Tibial nerve (tissue), 4 donors: ENCODE results near the gene INTS11. TPM values are rescaled to one million over a fixed set of nuclear protein-coding genes. Genes with fewer than 3 reads are reported as not detected.

Source experiments
- DNase-seq, 2 donors: peaks; one replicate each; pipeline ENCODE4 v3.0.0-alpha.2; 2019; ENCODE audit warnings: low spot score in 2 of 2
- H3K27ac ChIP-seq, 4 donors: fragments of 200-600 bp; sonication (generic) in 3 of 4; one replicate each; pipeline ENCODE4 v1.5.1; 2017 to 2019; ENCODE audit warnings: mild to moderate bottlenecking in 1 of 4
- H3K27me3 ChIP-seq, 2 donors: fragments of 200-600 bp; sonication (generic) in 1 of 2; one replicate each; pipeline versions ENCODE4 v1.5.1 to v1.6.0; 2017 to 2019
- H3K36me3 ChIP-seq, 3 donors: fragments of 200-600 bp; sonication (generic); one replicate each; pipeline ENCODE4 v1.5.1; 2018 to 2019
- H3K4me1 ChIP-seq, 4 donors: fragments of 200-600 bp; sonication (generic) in 3 of 4; one replicate each; pipeline ENCODE4 v1.5.1; 2017 to 2019
- H3K4me3 ChIP-seq, 4 donors: fragments of 200-600 bp; sonication (generic) in 3 of 4; one replicate each; pipeline ENCODE4 v1.5.1; 2017 to 2019; ENCODE audit warnings: mild to moderate bottlenecking in 1 of 4, moderate library complexity in 1 of 4
- H3K9me3 ChIP-seq, 4 donors: fragments of 200-600 bp; sonication (generic) in 3 of 4; one replicate each; pipeline ENCODE4 v1.5.1; 2017 to 2019
- CTCF ChIP-seq, 5 experiments: fragments of 200-600 bp in 3 of 5; fragments of 450-650 bp in 2 of 5; sonication (generic) in 3 of 5; IDR thresholded peaks; one replicate each; pipeline ENCODE4 v1.5.1; 2016 to 2019; ENCODE audit warnings: antibody characterized with exemption in 5 of 5, mild to moderate bottlenecking in 3 of 5, moderate library complexity in 2 of 5
- EP300 ChIP-seq, 2 donors: sonication (generic); formaldehyde crosslinking; IDR thresholded peaks; one replicate each; pipeline ENCODE4 v1.6.1; 2017; ENCODE audit warnings: antibody characterized with exemption in 2 of 2, mild to moderate bottlenecking in 1 of 2
- POLR2A ChIP-seq, 2 donors: fragments of 450-650 bp; IDR thresholded peaks; one replicate each; pipeline ENCODE4 v1.6.1; 2017; ENCODE audit warnings: antibody characterized with exemption in 2 of 2, mild to moderate bottlenecking in 2 of 2, moderate library complexity in 2 of 2
- WGBS, 2 donors: methylation state at CpG; one replicate each; pipeline ENCODE4 v1.1.5; 2018; 5-methylcytosine and 5-hydroxymethylcytosine counted together
- total RNA-seq, 4 donors: library from RNA; depleted of rRNA; stranded (reverse); fragments of >200 nt; gene quantifications; one replicate each; pipeline ENCODE4 v1.1.0, GENCODE V29; 2016

Gene INTS11
- total RNA-seq, 4 donors from 2014 or later = 118 to 241 (median 157) TPM

- TF ChIP-seq CTCF (IDR thresholded peaks at IDR 0.05) (no peak), POLR2A (IDR thresholded peaks at IDR 0.05) (no peak), EP300 (IDR thresholded peaks at IDR 0.05) (no peak)
- 53 to 55% methylated on average over 25 to 43 of the region's 50 CpGs for WGBS, 2 donors
- Histone ChIP-seq H3K27ac (no peak overlapping the region), H3K36me3 (no peaks in the 10 kb centered on the region), H3K4me1 (peaks cover 0 to 15% (median 3%) of the 10 kb centered on the region in 4 donors), H3K4me3 (no peak overlapping the region), H3K9me3 (no peaks in the 10 kb centered on the region), H3K27me3 (peaks cover 0 to 23% of the 10 kb centered on the region in 2 donors)
- no peak for DNase-seq
Measured at GRCh38 chr1:1286313-1287261, 37.9 kb downstream of the INTS11 start.

GRCh38 chr1:1285611-1286311 lies 38.7 kb downstream of the INTS11 start:
- Histone ChIP-seq H3K27me3 (peaks cover 0 to 23% of the 10 kb centered on the region in 2 donors), H3K4me1 (peaks cover 0 to 7% (median 0%) of the 10 kb centered on the region in 4 donors), H3K27ac (no peak overlapping the region), H3K9me3 (no peaks in the 10 kb centered on the region), H3K36me3 (no peaks in the 10 kb centered on the region), H3K4me3 (no peak overlapping the region)
- no peak for TF ChIP-seq EP300 (IDR thresholded peaks at IDR 0.05)
- no peak for TF ChIP-seq CTCF (IDR thresholded peaks at IDR 0.05)
- TF ChIP-seq POLR2A (IDR thresholded peaks at IDR 0.05) = no peak
- no peak for DNase-seq
- 69 to 80% methylated on average over 26 to 31 of the region's 37 CpGs for WGBS, 2 donors

GRCh38 chr1:1285102-1285571 lies 39.3 kb downstream of the INTS11 start:
- Histone ChIP-seq H3K27ac (no peak overlapping the region), H3K27me3 (peaks cover 0 to 23% of the 10 kb centered on the region in 2 donors), H3K9me3 (no peaks in the 10 kb centered on the region), H3K4me1 (peaks cover 0 to under 1% (median 0%) of the 10 kb centered on the region in 4 donors), H3K36me3 (no peaks in the 10 kb centered on the region), H3K4me3 (no peak overlapping the region)
- TF ChIP-seq EP300 (IDR thresholded peaks at IDR 0.05) = no peak
- no peak for TF ChIP-seq POLR2A (IDR thresholded peaks at IDR 0.05)
- no peak for TF ChIP-seq CTCF (IDR thresholded peaks at IDR 0.05)
- 84 to 87% methylated on average over 6 to 15 of the region's 22 CpGs for WGBS, 2 donors
- no peak for DNase-seq

- TF ChIP-seq CTCF (IDR thresholded peaks at IDR 0.05) (no peak), EP300 (IDR thresholded peaks at IDR 0.05) (no peak), POLR2A (IDR thresholded peaks at IDR 0.05) (no peak)
- Histone ChIP-seq H3K27me3 (peaks cover 0 to 23% of the 10 kb centered on the region in 2 donors), H3K27ac (no peak overlapping the region), H3K9me3 (no peaks in the 10 kb centered on the region), H3K4me3 (no peak overlapping the region), H3K36me3 (no peaks in the 10 kb centered on the region), H3K4me1 (no peaks in the 10 kb centered on the region)
- DNase-seq = no peak
- whole genome bisulfite sequencing, 2 donors = 81 to 82% methylated on average over 22 to 29 of the region's 32 CpGs
Measured at GRCh38 chr1:1284221-1285101, 40.0 kb downstream of the INTS11 start.
